Medulla oblongata (tissue), 1 donor: ENCODE measurements around the gene CHADL.
"Not testable (repeated sequence)": the region's sequence is repeated elsewhere in the genome, so short reads cannot be mapped to it uniquely, and the experiment has no call there.

Experiments
- DNase-seq: peaks from one replicate; pipeline ENCODE4 v3.0.0-alpha.2; 2015; ENCODE audit errors: extremely low spot score

Gene CHADL, protein sequence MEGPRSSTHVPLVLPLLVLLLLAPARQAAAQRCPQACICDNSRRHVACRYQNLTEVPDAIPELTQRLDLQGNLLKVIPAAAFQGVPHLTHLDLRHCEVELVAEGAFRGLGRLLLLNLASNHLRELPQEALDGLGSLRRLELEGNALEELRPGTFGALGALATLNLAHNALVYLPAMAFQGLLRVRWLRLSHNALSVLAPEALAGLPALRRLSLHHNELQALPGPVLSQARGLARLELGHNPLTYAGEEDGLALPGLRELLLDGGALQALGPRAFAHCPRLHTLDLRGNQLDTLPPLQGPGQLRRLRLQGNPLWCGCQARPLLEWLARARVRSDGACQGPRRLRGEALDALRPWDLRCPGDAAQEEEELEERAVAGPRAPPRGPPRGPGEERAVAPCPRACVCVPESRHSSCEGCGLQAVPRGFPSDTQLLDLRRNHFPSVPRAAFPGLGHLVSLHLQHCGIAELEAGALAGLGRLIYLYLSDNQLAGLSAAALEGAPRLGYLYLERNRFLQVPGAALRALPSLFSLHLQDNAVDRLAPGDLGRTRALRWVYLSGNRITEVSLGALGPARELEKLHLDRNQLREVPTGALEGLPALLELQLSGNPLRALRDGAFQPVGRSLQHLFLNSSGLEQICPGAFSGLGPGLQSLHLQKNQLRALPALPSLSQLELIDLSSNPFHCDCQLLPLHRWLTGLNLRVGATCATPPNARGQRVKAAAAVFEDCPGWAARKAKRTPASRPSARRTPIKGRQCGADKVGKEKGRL

GRCh38 chr22:41240377-41241132 lies at the start of gene CHADL:
CHADL (minus strand) TSS chr22:41240931; CDS start chr22:41240881, 50 bp downstream.
- peak; percentile 96 for DNase-seq

- DNase-seq, result no peak
Observed at GRCh38 chr22:41289671-41290070, 48.9 kb upstream of the CHADL start.

- DNase-seq, result no peak
Observed at GRCh38 chr22:41288245-41288946, 47.7 kb upstream of the CHADL start.

- DNase-seq, result peak; percentile 73
Observed at GRCh38 chr22:41286639-41287091, 45.9 kb upstream of the CHADL start.

- peak; percentile 100 for DNase-seq
Observed at GRCh38 chr22:41285820-41286638, 45.3 kb upstream of the CHADL start, which contains the start of gene RANGAP1. RANGAP1 (minus strand) TSS chr22:41286187; CDS start chr22:41281044, 5,143 bp downstream.

- no peak for DNase-seq
Observed at GRCh38 chr22:41285441-41285819, 44.7 kb upstream of the CHADL start.

- DNase-seq, result no peak
Observed at GRCh38 chr22:41284465-41284864, 43.7 kb upstream of the CHADL start.

DNA sequence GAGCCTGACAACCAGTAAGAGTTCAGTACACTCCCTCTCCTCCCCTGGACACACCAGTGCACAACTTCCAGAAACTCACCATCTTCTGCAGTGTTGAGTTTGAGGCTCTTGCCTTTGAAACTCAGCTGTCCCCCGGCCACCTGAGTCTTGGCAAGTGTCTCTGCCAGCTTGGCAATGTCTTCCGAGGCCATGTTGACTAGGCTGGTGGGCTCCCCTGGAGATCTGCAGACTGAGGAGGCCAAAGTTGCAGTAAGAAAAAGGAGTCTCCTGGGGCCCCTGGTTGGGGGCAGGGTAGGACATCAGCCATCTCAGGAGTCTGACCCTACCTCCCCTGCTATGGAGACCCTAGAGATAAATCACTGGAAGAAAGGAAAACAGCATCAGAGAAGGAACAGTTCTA lies 40.1 kb upstream of the CHADL start:
- DNase-seq, result no peak

DNA sequence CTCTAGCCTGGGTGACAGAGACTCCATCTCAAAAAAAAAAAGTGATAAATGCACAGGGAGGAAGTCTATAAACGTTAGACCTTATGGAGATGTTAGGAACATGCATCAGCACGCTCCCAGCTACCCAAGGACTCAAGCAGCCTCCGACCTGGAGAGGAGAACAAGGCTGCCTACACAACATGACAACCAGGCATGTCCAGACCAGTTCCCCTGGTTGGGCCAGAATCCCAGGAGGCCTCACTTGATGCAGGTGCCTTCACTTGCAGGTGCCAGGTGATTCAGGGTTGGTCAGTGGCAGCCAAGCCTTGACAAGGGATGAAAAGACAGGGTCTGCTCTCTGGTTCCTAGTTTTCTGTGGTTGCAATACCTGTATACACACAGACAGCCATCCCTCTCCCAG lies 39.3 kb upstream of the CHADL start:
- no peak for DNase-seq

- peak; percentile 84 for DNase-seq
Observed at GRCh38 chr22:41274856-41275255, 34.1 kb upstream of the CHADL start.

DNA sequence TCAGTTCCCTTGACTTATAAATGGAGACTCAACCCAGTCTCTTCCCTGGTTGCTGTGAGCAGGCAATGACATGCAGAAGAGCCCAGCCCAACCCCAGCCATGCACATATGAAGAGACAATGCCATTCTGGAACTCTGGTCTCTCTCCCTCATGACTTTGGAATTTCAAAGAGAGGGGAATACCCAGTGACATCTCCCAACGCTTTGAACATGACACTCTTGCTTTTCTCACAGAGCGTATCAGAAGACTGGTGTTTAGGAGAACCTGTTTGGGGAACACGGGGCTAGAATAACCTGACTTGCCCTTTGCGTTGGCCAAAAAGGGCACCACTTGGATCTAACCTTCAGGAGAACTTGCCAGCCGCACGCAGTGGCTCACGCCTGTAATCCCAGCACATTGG lies 32.4 kb upstream of the CHADL start:
- no peak for DNase-seq

- DNase-seq, result no peak
Observed at GRCh38 chr22:41271787-41272186, 31.1 kb upstream of the CHADL start.

DNA sequence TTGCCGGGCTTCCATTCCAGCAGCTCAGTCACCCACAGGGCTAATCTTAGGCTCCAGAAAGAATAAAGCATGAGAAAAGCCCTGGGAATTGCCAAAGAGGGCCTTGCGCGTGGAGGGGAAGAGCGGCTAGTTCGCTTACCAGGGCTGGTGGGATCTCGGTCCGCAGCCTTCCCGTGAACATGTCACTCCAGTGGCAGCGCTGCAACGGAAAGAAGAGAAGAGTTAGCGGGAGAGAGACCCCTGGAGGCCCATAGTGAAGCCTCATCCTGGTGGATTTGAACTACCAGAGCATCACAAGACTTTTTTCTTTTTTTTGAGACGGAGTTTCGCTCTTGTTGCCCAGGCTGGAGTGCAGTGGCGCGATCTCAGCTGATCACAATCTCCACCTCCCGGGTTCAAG lies 27.2 kb upstream of the CHADL start:
- DNase-seq, result no peak

- DNase-seq, result peak; percentile 78
Observed at GRCh38 chr22:41264408-41264941, 23.7 kb upstream of the CHADL start.

- DNase-seq, result no peak
Observed at GRCh38 chr22:41263704-41264103, 23.0 kb upstream of the CHADL start.

DNA sequence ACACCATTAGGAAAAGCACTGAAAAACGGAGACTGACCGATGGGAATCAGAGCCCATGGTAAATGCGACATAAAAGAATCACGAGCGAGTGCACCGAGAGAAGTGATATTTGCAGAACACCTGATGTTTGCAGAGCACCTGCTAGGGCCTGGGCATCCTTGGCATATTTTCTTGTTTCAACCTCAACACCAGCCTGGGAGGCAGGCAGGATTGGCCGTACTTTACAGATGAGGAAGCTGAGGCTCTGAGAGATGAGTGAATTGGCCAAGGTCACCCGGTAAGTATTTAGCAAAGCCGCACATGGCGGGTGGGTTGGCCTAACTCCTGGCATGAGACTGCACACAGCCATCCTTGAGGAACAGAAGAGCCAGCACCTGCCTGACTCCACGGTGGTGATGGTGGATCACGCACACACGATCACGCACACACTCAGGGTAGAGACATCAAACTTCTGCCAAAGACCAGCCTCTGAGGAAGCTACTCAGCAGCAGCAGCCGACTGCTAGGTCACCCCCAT lies 21.6 kb upstream of the CHADL start:
- DNase-seq, result no peak

DNA sequence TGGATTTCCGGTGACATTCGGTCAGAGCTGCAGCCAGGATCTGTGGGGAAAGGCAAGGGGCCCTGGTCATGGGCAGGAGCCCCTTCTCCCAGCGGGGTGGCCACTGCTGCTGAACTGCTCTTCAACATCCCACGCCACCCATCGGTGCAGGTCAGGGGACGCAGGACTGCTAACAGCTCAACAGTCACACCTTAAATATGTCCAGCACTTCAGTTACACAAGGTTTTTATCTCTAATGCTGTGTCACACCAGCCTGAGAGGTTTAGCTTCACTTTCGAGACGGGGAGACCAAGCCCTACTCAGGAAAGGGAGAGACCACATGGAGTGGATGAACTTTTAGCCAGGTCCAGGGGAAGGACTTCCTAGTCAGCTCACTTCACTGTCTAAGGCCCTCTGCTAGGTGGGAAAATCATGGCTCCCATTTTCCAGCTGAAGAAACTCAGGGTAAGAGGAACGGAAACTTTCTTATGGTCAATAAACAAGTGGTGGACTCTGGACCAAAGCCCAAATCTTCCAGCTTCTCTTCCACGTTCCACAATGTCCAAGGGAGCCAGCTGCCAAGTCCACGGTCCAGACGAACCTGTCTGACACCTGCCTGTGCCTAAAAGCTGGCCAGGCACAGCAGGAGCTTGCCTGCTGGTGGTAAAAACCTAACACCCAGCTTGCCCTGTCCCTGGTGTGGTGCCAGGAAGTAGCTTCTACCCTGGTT lies 21.0 kb upstream of the CHADL start:
- no peak for DNase-seq

GRCh38 chr22:41260871-41261270 lies 20.1 kb upstream of the CHADL start:
- DNase-seq, result no peak

DNA sequence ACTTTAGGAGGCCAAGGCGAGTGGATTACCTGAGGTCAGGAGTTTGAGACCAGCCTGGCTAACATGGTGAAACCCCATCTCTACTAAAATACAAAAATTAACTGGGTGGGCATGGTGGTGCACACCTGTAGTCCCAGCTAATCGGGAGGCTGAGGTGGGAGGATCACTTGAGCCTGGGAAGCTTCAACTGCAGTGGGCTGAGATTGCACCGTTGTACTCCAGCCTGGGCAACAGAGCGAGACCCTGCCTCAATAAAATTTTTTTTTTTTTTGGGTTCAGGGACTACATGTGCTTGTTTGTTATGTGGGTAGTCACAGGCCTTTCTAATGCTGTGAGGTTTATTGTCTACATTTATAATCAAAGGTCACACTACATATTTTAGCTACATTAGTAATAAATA lies 19.0 kb upstream of the CHADL start:
- not testable (repeated sequence) for DNase-seq
